GM23338 (cell line): Measurements from ENCODE around the gene AOPEP. TPM values are rescaled to one million over a fixed set of nuclear protein-coding genes. Genes with fewer than 3 reads are reported as not detected.

Experiments
- ATAC-seq: fragments of 200-7000 bp; cut with Tn5 transposase; 3 replicates; pipeline ENCODE4 v1.9.1; 2020
- DNase-seq: peaks from one replicate; pipeline ENCODE4 v3.0.0-alpha.2; 2015; ENCODE audit warnings: low spot score
- H2AFZ ChIP-seq: fragments of 200-600 bp; sonication (generic); 2 replicates; pipeline ENCODE4 v1.8.0; 2016; ENCODE audit warnings: antibody characterized with exemption, mild to moderate bottlenecking, moderate library complexity
- H3F3A ChIP-seq: fragments of 200-600 bp; sonication (generic); replicated peaks from 2 replicates; pipeline ENCODE4 v1.8.0; 2017; ENCODE audit warnings: antibody characterized with exemption, mixed run types, low read depth
- H3K27ac ChIP-seq: fragments of 200-600 bp; sonication (generic); 2 replicates; pipeline ENCODE4 v1.6.1; 2016; ENCODE audit warnings: low read depth
- H3K27me3 ChIP-seq: fragments of 200-600 bp; sonication (generic); 2 replicates; pipeline ENCODE4 v1.8.0; 2016; ENCODE audit warnings: mild to moderate bottlenecking, mixed run types, moderate library complexity; ENCODE audit not compliant: insufficient read depth
- H3K36me3 ChIP-seq: fragments of 200-600 bp; sonication (generic); 2 replicates; pipeline ENCODE4 v1.8.0; 2016; ENCODE audit warnings: mild to moderate bottlenecking; ENCODE audit not compliant: insufficient read depth
- H3K4me1 ChIP-seq: fragments of 200-600 bp; sonication (generic); 2 replicates; pipeline ENCODE4 v1.8.0; 2016; ENCODE audit warnings: mild to moderate bottlenecking, moderate library complexity; ENCODE audit not compliant: insufficient read depth
- H3K4me2 ChIP-seq: fragments of 200-600 bp; sonication (generic); 2 replicates; pipeline ENCODE4 v1.7.1; 2017; ENCODE audit warnings: mixed run types
- H3K4me3 ChIP-seq: fragments of 200-600 bp; sonication (generic); 2 replicates; pipeline ENCODE4 v1.6.1; 2016; ENCODE audit warnings: mixed run types
- H3K79me2 ChIP-seq: fragments of 200-600 bp; sonication (generic); replicated peaks from 2 replicates; pipeline ENCODE4 v1.8.0; 2017; ENCODE audit warnings: mild to moderate bottlenecking; ENCODE audit not compliant: insufficient read depth
- H3K9me2 ChIP-seq: fragments of 200-600 bp; sonication (generic); 2 replicates; pipeline ENCODE4 v1.8.0; 2017; ENCODE audit not compliant: insufficient read depth
- H4K20me1 ChIP-seq: fragments of 200-600 bp; sonication (generic); replicated peaks from 2 replicates; pipeline ENCODE4 v1.8.0; 2017; ENCODE audit warnings: mild to moderate bottlenecking; ENCODE audit not compliant: insufficient read depth
- H3K27ac Mint-ChIP-seq: 2 replicates; pipeline ENCODE4 v1.8.0; 2020; ENCODE audit warnings: inconsistent platforms, mild to moderate bottlenecking, moderate library complexity, mixed read lengths
- H3K27me3 Mint-ChIP-seq: 3 replicates; pipeline ENCODE4 v1.8.0; 2022; ENCODE audit warnings: low read depth, mild to moderate bottlenecking, moderate library complexity, mixed read lengths, inconsistent platforms; ENCODE audit not compliant: insufficient read depth, poor library complexity
- H3K36me3 Mint-ChIP-seq: 3 replicates; pipeline ENCODE4 v1.8.0; 2021; ENCODE audit warnings: low read depth, mild to moderate bottlenecking, inconsistent platforms, moderate library complexity, mixed read lengths
- H3K4me1 Mint-ChIP-seq: 3 replicates; pipeline ENCODE4 v1.8.0; 2020; ENCODE audit warnings: mild to moderate bottlenecking, inconsistent platforms, mixed read lengths
- H3K4me3 Mint-ChIP-seq: 3 replicates; pipeline ENCODE4 v1.8.0; 2021; ENCODE audit warnings: moderate library complexity, mild to moderate bottlenecking, inconsistent platforms, mixed read lengths
- H3K9me3 Mint-ChIP-seq: 3 replicates; pipeline ENCODE4 v1.8.0; 2020; ENCODE audit warnings: moderate library complexity, mild to moderate bottlenecking, inconsistent platforms, mixed read lengths
- ETS1 ChIP-seq: IDR thresholded peaks from 2 replicates; pipeline ENCODE4 v1.6.1; 2016; ENCODE audit warnings: antibody characterized with exemption
- EZH2 ChIP-seq: fragments of 200-600 bp; sonication (generic); IDR thresholded peaks from one replicate; pipeline ENCODE4 v1.8.0; 2017; ENCODE audit warnings: antibody characterized with exemption, mild to moderate bottlenecking, low read depth; ENCODE audit not compliant: unreplicated experiment
- NANOG ChIP-seq: IDR thresholded peaks from 2 replicates; pipeline ENCODE4 v1.6.1; 2016; ENCODE audit warnings: antibody characterized with exemption, borderline replicate concordance
- POLR2AphosphoS5 ChIP-seq: IDR thresholded peaks from 2 replicates; pipeline ENCODE4 v1.6.1; 2016; ENCODE audit warnings: antibody characterized with exemption, low read depth
- REST ChIP-seq: IDR thresholded peaks from one replicate; pipeline ENCODE4 v1.6.1; 2018; ENCODE audit warnings: antibody characterized with exemption; ENCODE audit not compliant: unreplicated experiment
- ZNF114 ChIP-seq: fragments of 250-450 bp; sonication (Bioruptor Pico); IDR thresholded peaks from 2 replicates; pipeline ENCODE4 v1.5.0; 2020; ENCODE audit warnings: mild to moderate bottlenecking, moderate library complexity
- ZNF462 ChIP-seq: fragments of 250-450 bp; sonication (Bioruptor Pico); IDR thresholded peaks from 2 replicates; pipeline ENCODE4 v1.5.0; 2020; ENCODE audit warnings: mild to moderate bottlenecking, moderate library complexity
- polyA plus RNA-seq: library from polyadenylated mRNA; unstranded; fragments of >200 nt; fragmentation: Nextera tagmentation; extraction: Ambion mirVana; gene quantifications from 2 replicates; pipeline ENCODE4 v1.2.1, GENCODE V29; 2016
- total RNA-seq: library from RNA; depleted of rRNA; stranded (reverse); fragments of >200 nt; shearing (Covaris generic); gene quantifications from 2 replicates; pipeline ENCODE4 v1.2.3, GENCODE V29; 2014

The AOPEP gene
- total and polyA plus RNA-seq, 2 experiments from 2014 or later: 7.0 to 16.5 TPM

- TF ChIP-seq ETS1 (no peak), EZH2 (no peak)
These were observed 178.3 kb downstream of the AOPEP start (continued) for GRCh38 chr9:94904806-94905205.

GRCh38 chr9:94905606-94906005, 179.1 kb downstream of the AOPEP start:
- no peak for ATAC-seq
- no peak for DNase-seq
- no peak overlapping the region for H3K27ac Mint-ChIP-seq
- no peaks in the 10 kb centered on the region for H3K9me3 Mint-ChIP-seq
- Histone ChIP-seq H2AFZ (no peak overlapping the region), H3K4me3 (no peak overlapping the region), H3K27ac (no peak overlapping the region), H3K27me3 (no peaks in the 10 kb centered on the region), H3K36me3 (no peaks in the 10 kb centered on the region), H3K4me2 (no peak overlapping the region), H4K20me1 (no peaks in the 10 kb centered on the region), H3F3A (no peaks in the 10 kb centered on the region), H3K9me2 (no peaks in the 10 kb centered on the region), H3K4me1 (peaks cover 20% of the 10 kb centered on the region), H3K79me2 (no peaks in the 10 kb centered on the region)
- H3K27me3 Mint-ChIP-seq: peaks cover 10% of the 10 kb centered on the region
- H3K4me1 Mint-ChIP-seq: peaks cover 51% of the 10 kb centered on the region
- no peaks in the 10 kb centered on the region for H3K36me3 Mint-ChIP-seq
- H3K4me3 Mint-ChIP-seq: no peak overlapping the region
- TF ChIP-seq NANOG (no peak), POLR2AphosphoS5 (no peak)

GRCh38 chr9:94906181-94906580, 179.7 kb downstream of the AOPEP start:
- H3K9me3 Mint-ChIP-seq: no peaks in the 10 kb centered on the region
- no peak overlapping the region for H3K4me3 Mint-ChIP-seq
- Histone ChIP-seq H2AFZ (no peak overlapping the region), H4K20me1 (no peaks in the 10 kb centered on the region), H3K79me2 (no peaks in the 10 kb centered on the region), H3K27me3 (no peaks in the 10 kb centered on the region), H3F3A (no peaks in the 10 kb centered on the region), H3K27ac (no peak overlapping the region), H3K36me3 (no peaks in the 10 kb centered on the region), H3K4me3 (no peak overlapping the region), H3K4me2 (no peak overlapping the region), H3K9me2 (no peaks in the 10 kb centered on the region), H3K4me1 (peaks cover 20% of the 10 kb centered on the region)
- H3K4me1 Mint-ChIP-seq: peaks cover 52% of the 10 kb centered on the region
- H3K36me3 Mint-ChIP-seq: no peaks in the 10 kb centered on the region
- ATAC-seq (no peak), DNase-seq (no peak)
- no peak overlapping the region for H3K27ac Mint-ChIP-seq
- H3K27me3 Mint-ChIP-seq: peaks cover 10% of the 10 kb centered on the region
- TF ChIP-seq ZNF462 (no peak), POLR2AphosphoS5 (no peak), ETS1 (no peak), NANOG (no peak), REST (no peak), ZNF114 (CRISPR knock-in tag) (no peak)
